GM13976 (cell line): ENCODE measurements around the gene PPM1H.

ENCODE experiments used
- DNase-seq: peaks from one replicate; pipeline ENCODE4 v3.0.0; 2012; ENCODE audit warnings: low spot score
- CTCF ChIP-seq: IDR thresholded peaks from 2 replicates; pipeline ENCODE4 v1.5.1; 2012; ENCODE audit warnings: borderline replicate concordance, mild to moderate bottlenecking; ENCODE audit not compliant: insufficient read depth; ENCODE audit errors: extremely low read depth, missing control alignments, control extremely low read depth
- in situ Hi-C: fragments of 300-500 bp; cut with MboI; formaldehyde crosslinking; loops from one replicate; pipeline ENCODE4 v1.12.0; 2022; ENCODE audit warnings: low sequenced_read_pairs, mixed read lengths, inconsistent platforms; ENCODE audit not compliant: unreplicated experiment

PPM1H gene

GRCh38 chr12:62660756-62661155, 274.2 kb downstream of the PPM1H start:
- no peak for DNase-seq
- no peak for TF ChIP-seq CTCF
- in situ Hi-C loops, result no loop called here

GRCh38 chr12:62659453-62660295, 275.3 kb downstream of the PPM1H start:
- no peak for TF ChIP-seq CTCF
- in situ Hi-C loops, result no loop called here
- DNase-seq, result no peak

- no peak for TF ChIP-seq CTCF
- in situ Hi-C loops, result no loop called here
- DNase-seq, result no peak
These were observed 276.0 kb downstream of the PPM1H start for GRCh38 chr12:62658910-62659309.

GRCh38 chr12:62657363-62657632, 277.7 kb downstream of the PPM1H start:
- no peak for TF ChIP-seq CTCF
- in situ Hi-C loops, result no loop called here

GRCh38 chr12:62656591-62657362, 278.2 kb downstream of the PPM1H start:
- TF ChIP-seq CTCF, result no peak
- DNase-seq, result no peak
- in situ Hi-C loops, result no loop called here

More at GRCh38 chr12:62657363-62657632, 277.7 kb downstream of the PPM1H start:
- no peak for DNase-seq

GRCh38 chr12:62655666-62656151, 279.2 kb downstream of the PPM1H start:
- no peak for TF ChIP-seq CTCF
- no peak for DNase-seq
- in situ Hi-C loops, result no loop called here
